ENCODE results near the gene RNASEL. TPM values are rescaled to one million over a fixed set of nuclear protein-coding genes. Genes with fewer than 3 reads are reported as not detected.

The RNASEL gene
- total and polyA plus RNA-seq, 2 experiments from 2014 or later = 0.37 to 0.94 TPM

DNA sequence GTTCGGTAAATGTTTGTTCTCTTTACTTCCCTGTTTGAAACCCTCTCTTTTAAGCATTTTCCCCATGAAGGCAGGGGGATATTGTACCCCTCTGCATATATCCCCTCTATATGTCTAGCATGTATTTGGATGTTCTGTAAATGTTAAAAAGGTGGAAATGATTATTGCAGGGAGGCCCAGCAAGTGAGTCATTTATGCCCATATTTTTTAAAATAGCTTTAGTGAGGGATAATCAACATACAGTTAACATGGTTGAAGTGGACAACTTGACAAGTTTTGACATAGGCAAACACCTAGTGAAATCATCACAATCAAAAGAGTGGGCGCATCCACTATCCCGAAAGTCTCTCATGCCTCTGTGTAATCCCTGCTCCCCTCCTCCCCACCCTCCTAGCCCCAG lies 36.0 kb upstream of the RNASEL start:
- Histone ChIP-seq H2AFZ (no peak overlapping the region), H3K27ac (ENCODE audit: low read depth) (no peak overlapping the region), H3F3A (replicated peaks; ENCODE audit: low read depth) (no peaks in the 10 kb centered on the region), H3K4me2 (no peak overlapping the region), H3K36me3 (ENCODE audit: insufficient read depth) (no peaks in the 10 kb centered on the region), H3K79me2 (replicated peaks; ENCODE audit: insufficient read depth) (no peaks in the 10 kb centered on the region), H4K20me1 (replicated peaks; ENCODE audit: insufficient read depth) (no peaks in the 10 kb centered on the region), H3K4me3 (no peak overlapping the region), H3K9me2 (ENCODE audit: insufficient read depth) (no peaks in the 10 kb centered on the region), H3K27me3 (ENCODE audit: insufficient read depth) (no peaks in the 10 kb centered on the region), H3K4me1 (ENCODE audit: insufficient read depth) (peaks cover 29% of the 10 kb centered on the region)
- no peak for TF ChIP-seq EZH2 (IDR thresholded peaks at IDR 0.05; ENCODE audit: low read depth, unreplicated experiment)
- Mint-ChIP-seq H3K4me1 (peaks cover 37% of the 10 kb centered on the region), H3K27me3 (ENCODE audit: insufficient read depth, low read depth, poor library complexity) (peaks cover 6% of the 10 kb centered on the region), H3K4me3 (no peak overlapping the region), H3K36me3 (ENCODE audit: low read depth) (peaks cover 3% of the 10 kb centered on the region; the same call in 1 of the 3 replicates), H3K9me3 (peaks cover 7% of the 10 kb centered on the region), H3K27ac (no peak overlapping the region)
- ATAC-seq (no peak), DNase-seq (ENCODE audit: low spot score) (no peak)

DNA sequence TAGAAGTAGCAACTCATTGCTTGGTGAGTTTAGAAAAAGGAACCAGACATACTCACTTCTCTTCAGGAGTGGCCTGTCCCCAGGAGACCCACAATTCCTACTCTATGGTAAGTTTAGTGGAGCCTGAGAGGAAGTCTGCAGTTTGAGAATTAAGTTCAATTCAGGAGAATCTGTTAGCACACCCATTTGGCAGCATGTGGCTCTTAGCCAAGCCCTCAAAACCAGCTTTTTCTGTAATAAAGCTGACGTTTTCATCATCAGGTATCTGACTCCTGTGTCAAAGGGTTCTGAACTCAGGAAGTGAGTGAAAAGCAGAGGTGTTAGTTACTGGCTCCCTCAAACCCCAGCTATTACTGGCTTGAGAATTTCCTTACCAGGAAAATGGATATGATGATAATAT lies 35.5 kb upstream of the RNASEL start:
- Mint-ChIP-seq H3K27me3 (ENCODE audit: insufficient read depth, low read depth, poor library complexity) (peaks cover 7% of the 10 kb centered on the region), H3K36me3 (ENCODE audit: low read depth) (peaks cover 3% of the 10 kb centered on the region; the same call in 1 of the 3 replicates), H3K9me3 (peaks cover 7% of the 10 kb centered on the region), H3K27ac (no peak overlapping the region), H3K4me3 (no peak overlapping the region), H3K4me1 (peaks cover 33% of the 10 kb centered on the region)
- no peak overlapping the region for H3K4me3 ChIP-seq
- DNase-seq (ENCODE audit: low spot score) = no peak
- H3K4me1 ChIP-seq (ENCODE audit: insufficient read depth) = peaks cover 25% of the 10 kb centered on the region
- no peak overlapping the region for H3K27ac ChIP-seq (ENCODE audit: low read depth)
- no peak overlapping the region for H3K4me2 ChIP-seq
- H3K79me2 ChIP-seq (replicated peaks; ENCODE audit: insufficient read depth) = no peaks in the 10 kb centered on the region
- no peaks in the 10 kb centered on the region for H3K9me2 ChIP-seq (ENCODE audit: insufficient read depth)
- H3K36me3 ChIP-seq (ENCODE audit: insufficient read depth) = no peaks in the 10 kb centered on the region
- H3F3A ChIP-seq (replicated peaks; ENCODE audit: low read depth) = no peaks in the 10 kb centered on the region
- no peaks in the 10 kb centered on the region for H3K27me3 ChIP-seq (ENCODE audit: insufficient read depth)
- peak overlapping the region; percentile 63; the same call in 1 of the 2 replicates for H2AFZ ChIP-seq
- ATAC-seq = no peak
- H4K20me1 ChIP-seq (replicated peaks; ENCODE audit: insufficient read depth) = no peaks in the 10 kb centered on the region
- TF ChIP-seq, protein P1, sequence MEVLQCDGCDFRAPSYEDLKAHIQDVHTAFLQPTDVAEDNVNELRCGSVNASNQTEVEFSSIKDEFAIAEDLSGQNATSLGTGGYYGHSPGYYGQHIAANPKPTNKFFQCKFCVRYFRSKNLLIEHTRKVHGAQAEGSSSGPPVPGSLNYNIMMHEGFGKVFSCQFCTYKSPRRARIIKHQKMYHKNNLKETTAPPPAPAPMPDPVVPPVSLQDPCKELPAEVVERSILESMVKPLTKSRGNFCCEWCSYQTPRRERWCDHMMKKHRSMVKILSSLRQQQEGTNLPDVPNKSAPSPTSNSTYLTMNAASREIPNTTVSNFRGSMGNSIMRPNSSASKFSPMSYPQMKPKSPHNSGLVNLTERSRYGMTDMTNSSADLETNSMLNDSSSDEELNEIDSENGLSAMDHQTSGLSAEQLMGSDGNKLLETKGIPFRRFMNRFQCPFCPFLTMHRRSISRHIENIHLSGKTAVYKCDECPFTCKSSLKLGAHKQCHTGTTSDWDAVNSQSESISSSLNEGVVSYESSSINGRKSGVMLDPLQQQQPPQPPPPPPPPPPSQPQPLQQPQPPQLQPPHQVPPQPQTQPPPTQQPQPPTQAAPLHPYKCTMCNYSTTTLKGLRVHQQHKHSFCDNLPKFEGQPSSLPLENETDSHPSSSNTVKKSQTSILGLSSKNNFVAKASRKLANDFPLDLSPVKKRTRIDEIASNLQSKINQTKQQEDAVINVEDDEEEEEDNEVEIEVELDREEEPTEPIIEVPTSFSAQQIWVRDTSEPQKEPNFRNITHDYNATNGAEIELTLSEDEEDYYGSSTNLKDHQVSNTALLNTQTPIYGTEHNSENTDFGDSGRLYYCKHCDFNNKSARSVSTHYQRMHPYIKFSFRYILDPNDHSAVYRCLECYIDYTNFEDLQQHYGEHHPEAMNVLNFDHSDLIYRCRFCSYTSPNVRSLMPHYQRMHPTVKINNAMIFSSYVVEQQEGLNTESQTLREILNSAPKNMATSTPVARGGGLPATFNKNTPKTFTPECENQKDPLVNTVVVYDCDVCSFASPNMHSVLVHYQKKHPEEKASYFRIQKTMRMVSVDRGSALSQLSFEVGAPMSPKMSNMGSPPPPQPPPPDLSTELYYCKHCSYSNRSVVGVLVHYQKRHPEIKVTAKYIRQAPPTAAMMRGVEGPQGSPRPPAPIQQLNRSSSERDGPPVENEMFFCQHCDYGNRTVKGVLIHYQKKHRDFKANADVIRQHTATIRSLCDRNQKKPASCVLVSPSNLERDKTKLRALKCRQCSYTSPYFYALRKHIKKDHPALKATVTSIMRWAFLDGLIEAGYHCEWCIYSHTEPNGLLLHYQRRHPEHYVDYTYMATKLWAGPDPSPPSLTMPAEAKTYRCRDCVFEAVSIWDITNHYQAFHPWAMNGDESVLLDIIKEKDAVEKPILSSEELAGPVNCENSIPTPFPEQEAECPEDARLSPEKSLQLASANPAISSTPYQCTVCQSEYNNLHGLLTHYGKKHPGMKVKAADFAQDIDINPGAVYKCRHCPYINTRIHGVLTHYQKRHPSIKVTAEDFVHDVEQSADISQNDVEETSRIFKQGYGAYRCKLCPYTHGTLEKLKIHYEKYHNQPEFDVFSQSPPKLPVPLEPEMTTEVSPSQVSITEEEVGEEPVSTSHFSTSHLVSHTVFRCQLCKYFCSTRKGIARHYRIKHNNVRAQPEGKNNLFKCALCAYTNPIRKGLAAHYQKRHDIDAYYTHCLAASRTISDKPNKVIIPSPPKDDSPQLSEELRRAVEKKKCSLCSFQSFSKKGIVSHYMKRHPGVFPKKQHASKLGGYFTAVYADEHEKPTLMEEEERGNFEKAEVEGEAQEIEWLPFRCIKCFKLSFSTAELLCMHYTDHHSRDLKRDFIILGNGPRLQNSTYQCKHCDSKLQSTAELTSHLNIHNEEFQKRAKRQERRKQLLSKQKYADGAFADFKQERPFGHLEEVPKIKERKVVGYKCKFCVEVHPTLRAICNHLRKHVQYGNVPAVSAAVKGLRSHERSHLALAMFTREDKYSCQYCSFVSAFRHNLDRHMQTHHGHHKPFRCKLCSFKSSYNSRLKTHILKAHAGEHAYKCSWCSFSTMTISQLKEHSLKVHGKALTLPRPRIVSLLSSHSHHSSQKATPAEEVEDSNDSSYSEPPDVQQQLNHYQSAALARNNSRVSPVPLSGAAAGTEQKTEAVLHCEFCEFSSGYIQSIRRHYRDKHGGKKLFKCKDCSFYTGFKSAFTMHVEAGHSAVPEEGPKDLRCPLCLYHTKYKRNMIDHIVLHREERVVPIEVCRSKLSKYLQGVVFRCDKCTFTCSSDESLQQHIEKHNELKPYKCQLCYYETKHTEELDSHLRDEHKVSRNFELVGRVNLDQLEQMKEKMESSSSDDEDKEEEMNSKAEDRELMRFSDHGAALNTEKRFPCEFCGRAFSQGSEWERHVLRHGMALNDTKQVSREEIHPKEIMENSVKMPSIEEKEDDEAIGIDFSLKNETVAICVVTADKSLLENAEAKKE (CRISPR knock-in tag; IDR thresholded peaks at IDR 0.05) = no peak
- TF ChIP-seq POLR2AphosphoS5 (IDR thresholded peaks at IDR 0.05; ENCODE audit: low read depth) (no peak), NANOG (IDR thresholded peaks at IDR 0.05; ENCODE audit: borderline replicate concordance) (no peak), CREB1 (CRISPR knock-in tag; IDR thresholded peaks at IDR 0.05; ENCODE audit: low read depth) (no peak), ZNF114 (CRISPR knock-in tag; IDR thresholded peaks at IDR 0.05) (no peak), JUNB (IDR thresholded peaks at IDR 0.05; ENCODE audit: unreplicated experiment) (no peak), EZH2 (IDR thresholded peaks at IDR 0.05; ENCODE audit: low read depth, unreplicated experiment) (no peak), STAT1 (IDR thresholded peaks at IDR 0.05; ENCODE audit: unreplicated experiment) (no peak), EZH2phosphoT487 (IDR thresholded peaks at IDR 0.05; ENCODE audit: unreplicated experiment) (no peak)
- TF ChIP-seq, protein P2, sequence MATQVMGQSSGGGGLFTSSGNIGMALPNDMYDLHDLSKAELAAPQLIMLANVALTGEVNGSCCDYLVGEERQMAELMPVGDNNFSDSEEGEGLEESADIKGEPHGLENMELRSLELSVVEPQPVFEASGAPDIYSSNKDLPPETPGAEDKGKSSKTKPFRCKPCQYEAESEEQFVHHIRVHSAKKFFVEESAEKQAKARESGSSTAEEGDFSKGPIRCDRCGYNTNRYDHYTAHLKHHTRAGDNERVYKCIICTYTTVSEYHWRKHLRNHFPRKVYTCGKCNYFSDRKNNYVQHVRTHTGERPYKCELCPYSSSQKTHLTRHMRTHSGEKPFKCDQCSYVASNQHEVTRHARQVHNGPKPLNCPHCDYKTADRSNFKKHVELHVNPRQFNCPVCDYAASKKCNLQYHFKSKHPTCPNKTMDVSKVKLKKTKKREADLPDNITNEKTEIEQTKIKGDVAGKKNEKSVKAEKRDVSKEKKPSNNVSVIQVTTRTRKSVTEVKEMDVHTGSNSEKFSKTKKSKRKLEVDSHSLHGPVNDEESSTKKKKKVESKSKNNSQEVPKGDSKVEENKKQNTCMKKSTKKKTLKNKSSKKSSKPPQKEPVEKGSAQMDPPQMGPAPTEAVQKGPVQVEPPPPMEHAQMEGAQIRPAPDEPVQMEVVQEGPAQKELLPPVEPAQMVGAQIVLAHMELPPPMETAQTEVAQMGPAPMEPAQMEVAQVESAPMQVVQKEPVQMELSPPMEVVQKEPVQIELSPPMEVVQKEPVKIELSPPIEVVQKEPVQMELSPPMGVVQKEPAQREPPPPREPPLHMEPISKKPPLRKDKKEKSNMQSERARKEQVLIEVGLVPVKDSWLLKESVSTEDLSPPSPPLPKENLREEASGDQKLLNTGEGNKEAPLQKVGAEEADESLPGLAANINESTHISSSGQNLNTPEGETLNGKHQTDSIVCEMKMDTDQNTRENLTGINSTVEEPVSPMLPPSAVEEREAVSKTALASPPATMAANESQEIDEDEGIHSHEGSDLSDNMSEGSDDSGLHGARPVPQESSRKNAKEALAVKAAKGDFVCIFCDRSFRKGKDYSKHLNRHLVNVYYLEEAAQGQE (IDR thresholded peaks at IDR 0.05; ENCODE audit: unreplicated experiment) = no peak
- TF ChIP-seq, protein P3, sequence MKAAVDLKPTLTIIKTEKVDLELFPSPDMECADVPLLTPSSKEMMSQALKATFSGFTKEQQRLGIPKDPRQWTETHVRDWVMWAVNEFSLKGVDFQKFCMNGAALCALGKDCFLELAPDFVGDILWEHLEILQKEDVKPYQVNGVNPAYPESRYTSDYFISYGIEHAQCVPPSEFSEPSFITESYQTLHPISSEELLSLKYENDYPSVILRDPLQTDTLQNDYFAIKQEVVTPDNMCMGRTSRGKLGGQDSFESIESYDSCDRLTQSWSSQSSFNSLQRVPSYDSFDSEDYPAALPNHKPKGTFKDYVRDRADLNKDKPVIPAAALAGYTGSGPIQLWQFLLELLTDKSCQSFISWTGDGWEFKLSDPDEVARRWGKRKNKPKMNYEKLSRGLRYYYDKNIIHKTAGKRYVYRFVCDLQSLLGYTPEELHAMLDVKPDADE (IDR thresholded peaks at IDR 0.05) = no peak

Data from GM23338 (cell line).